Hepatocyte (in vitro differentiated cells): ENCODE results near the gene STK17B. TPM values are rescaled to one million over a fixed set of nuclear protein-coding genes. Genes with fewer than 3 reads are reported as not detected.

ENCODE experiments used
- DNase-seq: peaks from one replicate; pipeline ENCODE4 v3.0.0-alpha.2; 2016; ENCODE audit warnings: low spot score
- H2AFZ ChIP-seq: fragments of 200-600 bp; sonication (generic); 2 replicates; pipeline ENCODE4 v1.6.0; 2016; ENCODE audit warnings: antibody characterized with exemption, mild to moderate bottlenecking
- H3K27ac ChIP-seq: fragments of 200-600 bp; sonication (generic); 2 replicates; pipeline ENCODE4 v1.5.1; 2016; ENCODE audit warnings: mild to moderate bottlenecking
- H3K27me3 ChIP-seq: fragments of 200-600 bp; sonication (generic); 2 replicates; pipeline ENCODE4 v1.6.1; 2016
- H3K36me3 ChIP-seq: fragments of 200-600 bp; sonication (generic); replicated peaks from 2 replicates; pipeline ENCODE4 v1.5.1; 2016; ENCODE audit warnings: low read depth; ENCODE audit not compliant: insufficient read depth
- H3K4me1 ChIP-seq: fragments of 200-600 bp; sonication (generic); 2 replicates; pipeline ENCODE4 v1.5.1; 2016; ENCODE audit warnings: mild to moderate bottlenecking, moderate library complexity; ENCODE audit not compliant: insufficient read depth
- H3K4me2 ChIP-seq: fragments of 200-600 bp; sonication (generic); 2 replicates; pipeline ENCODE4 v1.6.0; 2016
- H3K4me3 ChIP-seq: fragments of 200-600 bp; sonication (generic); 2 replicates; pipeline ENCODE4 v1.5.1; 2016; ENCODE audit warnings: mild to moderate bottlenecking
- H3K79me2 ChIP-seq: fragments of 200-600 bp; sonication (generic); 2 replicates; pipeline ENCODE4 v1.6.0; 2017; ENCODE audit warnings: mild to moderate bottlenecking
- H3K9me2 ChIP-seq: fragments of 200-600 bp; sonication (generic); replicated peaks from 2 replicates; pipeline ENCODE4 v1.6.0; 2017; ENCODE audit warnings: mild to moderate bottlenecking; ENCODE audit not compliant: insufficient read depth
- H3K9me3 ChIP-seq: fragments of 200-600 bp; sonication (generic); 2 replicates; pipeline ENCODE4 v1.5.1; 2016; ENCODE audit warnings: low read depth, mild to moderate bottlenecking
- H4K20me1 ChIP-seq: fragments of 200-600 bp; sonication (generic); 2 replicates; pipeline ENCODE4 v1.6.0; 2016; ENCODE audit warnings: mild to moderate bottlenecking; ENCODE audit not compliant: insufficient read depth, poor library complexity, severe bottlenecking
- CTCF ChIP-seq: fragments of 200-600 bp; sonication (generic); IDR thresholded peaks from 2 replicates; pipeline ENCODE4 v1.5.1; 2016; ENCODE audit warnings: antibody characterized with exemption, mild to moderate bottlenecking; ENCODE audit not compliant: poor library complexity
- EZH2 ChIP-seq: fragments of 200-600 bp; sonication (generic); IDR thresholded peaks from 2 replicates; pipeline ENCODE4 v1.6.1; 2016; ENCODE audit warnings: antibody characterized with exemption, mild to moderate bottlenecking, borderline replicate concordance
- EZH2phosphoT487 ChIP-seq: fragments of 200-600 bp; sonication (generic); IDR thresholded peaks from one replicate; pipeline ENCODE4 v1.6.1; 2018; ENCODE audit warnings: antibody characterized with exemption, mild to moderate bottlenecking, low read depth, moderate library complexity; ENCODE audit not compliant: unreplicated experiment, severe bottlenecking
- WGBS: methylation state at CpG from one replicate; pipeline ENCODE4 v1.1.6; 2016; ENCODE audit warnings: low lambda C conversion rate; ENCODE audit errors: missing lambda C conversion rate; 5-methylcytosine and 5-hydroxymethylcytosine counted together
- polyA plus RNA-seq: library from polyadenylated mRNA; unstranded; fragments of >200 nt; fragmentation: Nextera tagmentation; extraction: Ambion mirVana; gene quantifications from 2 replicates; pipeline ENCODE4 v1.2.1, GENCODE V29; 2016
- total RNA-seq: library from RNA; depleted of rRNA; stranded (reverse); fragments of >200 nt; gene quantifications from 2 replicates; pipeline ENCODE4 v1.2.3, GENCODE V29; 2014

The STK17B gene
- total and polyA plus RNA-seq, 2 experiments from 2014 or later: 6.4 to 45.5 TPM

GRCh38 chr2:196217116-196217515, 45.7 kb upstream of the STK17B start:
- Histone ChIP-seq H3K36me3 (no peaks in the 10 kb centered on the region), H3K79me2 (no peaks in the 10 kb centered on the region), H4K20me1 (no peaks in the 10 kb centered on the region), H3K4me2 (no peak overlapping the region), H2AFZ (no peak overlapping the region), H3K4me3 (no peak overlapping the region), H3K27me3 (no peaks in the 10 kb centered on the region), H3K27ac (no peak overlapping the region), H3K4me1 (no peaks in the 10 kb centered on the region), H3K9me2 (no peaks in the 10 kb centered on the region), H3K9me3 (no peaks in the 10 kb centered on the region)
- DNase-seq: no peak
- no peak for TF ChIP-seq EZH2phosphoT487
- no peak for TF ChIP-seq CTCF
- no peak for TF ChIP-seq EZH2
- WGBS: 76% methylated on average over 4 of the region's 4 CpGs

GRCh38 chr2:196215376-196215775, 44.0 kb upstream of the STK17B start:
- no peaks in the 10 kb centered on the region for H4K20me1 ChIP-seq

DNA sequence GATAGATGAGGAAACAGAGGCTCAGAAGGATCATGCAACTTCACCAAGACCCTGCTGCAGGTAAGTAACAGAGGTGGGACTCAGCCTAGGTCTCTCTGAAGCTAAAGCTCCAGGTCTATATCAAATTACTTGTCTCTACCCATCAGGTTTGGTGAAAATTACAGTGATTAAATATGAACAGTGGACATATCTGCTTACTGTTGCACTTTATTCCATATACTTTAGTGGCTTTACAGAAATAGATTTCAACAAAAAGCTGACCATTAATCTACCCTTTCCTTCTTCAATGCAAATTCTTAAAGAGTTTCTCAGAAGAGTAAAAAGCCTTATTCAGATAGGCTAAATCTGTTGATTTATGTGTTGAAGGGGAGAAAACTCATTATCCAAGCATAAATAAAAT, 42.8 kb upstream of the STK17B start:
- H4K20me1 ChIP-seq: no peaks in the 10 kb centered on the region
- TF ChIP-seq EZH2phosphoT487 (no peak), CTCF (no peak), EZH2 (no peak)
- no peaks in the 10 kb centered on the region for H3K79me2 ChIP-seq
- no peaks in the 10 kb centered on the region for H3K36me3 ChIP-seq
- H3K4me3 ChIP-seq: no peak overlapping the region
- H3K9me3 ChIP-seq: no peaks in the 10 kb centered on the region
- H3K4me1 ChIP-seq: no peaks in the 10 kb centered on the region
- no peaks in the 10 kb centered on the region for H3K9me2 ChIP-seq
- H2AFZ ChIP-seq: no peak overlapping the region
- no peak overlapping the region for H3K27ac ChIP-seq
- H3K27me3 ChIP-seq: no peaks in the 10 kb centered on the region
- H3K4me2 ChIP-seq: no peak overlapping the region
- DNase-seq: no peak

More at GRCh38 chr2:196215376-196215775, 44.0 kb upstream of the STK17B start:
- Histone ChIP-seq H3K9me3 (no peaks in the 10 kb centered on the region), H3K27me3 (no peaks in the 10 kb centered on the region), H3K9me2 (no peaks in the 10 kb centered on the region), H2AFZ (no peak overlapping the region), H3K4me3 (no peak overlapping the region), H3K27ac (no peak overlapping the region), H3K4me2 (no peak overlapping the region), H3K36me3 (no peaks in the 10 kb centered on the region), H3K79me2 (no peaks in the 10 kb centered on the region), H3K4me1 (no peaks in the 10 kb centered on the region)
- no peak for DNase-seq
- TF ChIP-seq EZH2 (no peak), EZH2phosphoT487 (no peak), CTCF (no peak)
- WGBS: 92% methylated on average over 6 of the region's 6 CpGs
